Loucy (cell line): Measurements from ENCODE around the gene RER1.

Experiments
- H2AFZ ChIP-seq: fragments of 200-600 bp; sonication (generic); 2 replicates; pipeline ENCODE4 v1.6.0; 2016; ENCODE audit warnings: antibody characterized with exemption, mild to moderate bottlenecking, low read length, moderate library complexity
- H3F3A ChIP-seq: fragments of 200-600 bp; 2 replicates; pipeline ENCODE4 v1.6.0; 2016; ENCODE audit warnings: antibody characterized with exemption, low read depth, mild to moderate bottlenecking
- H3K27me3 ChIP-seq: fragments of 200-600 bp; sonication (generic); 2 replicates; pipeline ENCODE4 v1.6.1; 2014; ENCODE audit warnings: low read length, mild to moderate bottlenecking; ENCODE audit not compliant: insufficient read depth, poor library complexity, severe bottlenecking
- H3K36me3 ChIP-seq: fragments of 200-600 bp; sonication (generic); 2 replicates; pipeline ENCODE4 v1.6.1; 2016; ENCODE audit warnings: low read length; ENCODE audit not compliant: insufficient read depth
- H3K4me1 ChIP-seq: fragments of 200-600 bp; sonication (generic); 2 replicates; pipeline ENCODE4 v1.5.1; 2014; ENCODE audit warnings: low read length, mild to moderate bottlenecking; ENCODE audit not compliant: insufficient read depth, poor library complexity, severe bottlenecking
- H3K4me2 ChIP-seq: fragments of 200-600 bp; sonication (generic); 2 replicates; pipeline ENCODE4 v1.6.0; 2014; ENCODE audit warnings: antibody characterized with exemption, low read length, low read depth, mild to moderate bottlenecking; ENCODE audit not compliant: poor library complexity, severe bottlenecking
- H3K4me3 ChIP-seq: fragments of 200-600 bp; sonication (generic); 2 replicates; pipeline ENCODE4 v1.5.1; 2014; ENCODE audit warnings: low read length, mild to moderate bottlenecking, mixed read lengths; ENCODE audit not compliant: poor library complexity, severe bottlenecking
- H3K79me2 ChIP-seq: fragments of 200-600 bp; sonication (generic); 2 replicates; pipeline ENCODE4 v1.6.1; 2014; ENCODE audit warnings: low read length; ENCODE audit not compliant: insufficient read depth
- H3K9ac ChIP-seq: fragments of 200-600 bp; sonication (generic); 2 replicates; pipeline ENCODE4 v1.6.0; 2014; ENCODE audit warnings: mild to moderate bottlenecking, low read depth, low read length, moderate library complexity; ENCODE audit not compliant: poor library complexity, severe bottlenecking
- H3K9me2 ChIP-seq: fragments of 200-600 bp; sonication (generic); replicated peaks from 2 replicates; pipeline ENCODE4 v1.6.1; 2016; ENCODE audit warnings: low read depth, low read length, mixed read lengths
- H3K9me3 ChIP-seq: fragments of 200-600 bp; sonication (generic); 2 replicates; pipeline ENCODE4 v1.6.1; 2014; ENCODE audit warnings: mild to moderate bottlenecking, antibody characterized with exemption, low read length, low read depth; ENCODE audit not compliant: insufficient read depth
- H4K20me1 ChIP-seq: fragments of 200-600 bp; sonication (generic); 2 replicates; pipeline ENCODE4 v1.6.0; 2014; ENCODE audit warnings: antibody characterized with exemption, low read length, mild to moderate bottlenecking; ENCODE audit not compliant: insufficient read depth, poor library complexity, severe bottlenecking
- EZH2phosphoT487 ChIP-seq: fragments of 200-600 bp; IDR thresholded peaks from 2 replicates; pipeline ENCODE4 v1.6.1; 2018; ENCODE audit warnings: antibody characterized with exemption, mild to moderate bottlenecking, moderate library complexity, borderline replicate concordance
- TF ChIP-seq, protein P1 (sequence below): fragments of 200-600 bp; sonication (generic); conservative IDR thresholded peaks from 2 replicates; pipeline ENCODE4 v1.5.1; 2014; ENCODE audit warnings: mild to moderate bottlenecking, antibody characterized with exemption, low read length

Gene RER1

DNA sequence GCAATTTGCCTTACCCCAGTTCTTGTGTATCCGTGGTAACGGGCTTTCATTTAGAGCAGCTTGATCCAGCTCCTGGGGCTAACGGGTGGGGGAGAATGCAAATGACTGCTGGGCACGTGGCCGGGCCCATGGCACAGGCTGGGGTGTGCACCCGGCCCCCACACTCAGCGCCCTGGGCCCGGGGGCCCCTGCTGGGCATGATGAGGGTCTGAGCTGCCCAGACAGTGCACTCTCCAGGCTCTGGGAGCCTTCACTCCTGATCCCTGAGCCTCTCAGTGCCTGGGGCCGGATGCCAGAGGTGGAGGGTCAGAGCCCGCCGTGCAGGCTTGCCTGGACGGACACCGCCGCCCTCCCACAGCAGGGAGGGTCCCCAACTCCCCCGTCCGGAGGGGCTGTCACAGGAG lies 40.8 kb downstream of the RER1 start:
- H3K9ac ChIP-seq: no peak overlapping the region
- H4K20me1 ChIP-seq: no peaks in the 10 kb centered on the region
- no peak overlapping the region for H2AFZ ChIP-seq
- no peaks in the 10 kb centered on the region for H3K27me3 ChIP-seq
- H3K4me3 ChIP-seq: no peak overlapping the region
- no peak overlapping the region for H3K4me2 ChIP-seq
- no peaks in the 10 kb centered on the region for H3K4me1 ChIP-seq
- no peaks in the 10 kb centered on the region for H3K9me2 ChIP-seq
- TF ChIP-seq, protein P1, sequence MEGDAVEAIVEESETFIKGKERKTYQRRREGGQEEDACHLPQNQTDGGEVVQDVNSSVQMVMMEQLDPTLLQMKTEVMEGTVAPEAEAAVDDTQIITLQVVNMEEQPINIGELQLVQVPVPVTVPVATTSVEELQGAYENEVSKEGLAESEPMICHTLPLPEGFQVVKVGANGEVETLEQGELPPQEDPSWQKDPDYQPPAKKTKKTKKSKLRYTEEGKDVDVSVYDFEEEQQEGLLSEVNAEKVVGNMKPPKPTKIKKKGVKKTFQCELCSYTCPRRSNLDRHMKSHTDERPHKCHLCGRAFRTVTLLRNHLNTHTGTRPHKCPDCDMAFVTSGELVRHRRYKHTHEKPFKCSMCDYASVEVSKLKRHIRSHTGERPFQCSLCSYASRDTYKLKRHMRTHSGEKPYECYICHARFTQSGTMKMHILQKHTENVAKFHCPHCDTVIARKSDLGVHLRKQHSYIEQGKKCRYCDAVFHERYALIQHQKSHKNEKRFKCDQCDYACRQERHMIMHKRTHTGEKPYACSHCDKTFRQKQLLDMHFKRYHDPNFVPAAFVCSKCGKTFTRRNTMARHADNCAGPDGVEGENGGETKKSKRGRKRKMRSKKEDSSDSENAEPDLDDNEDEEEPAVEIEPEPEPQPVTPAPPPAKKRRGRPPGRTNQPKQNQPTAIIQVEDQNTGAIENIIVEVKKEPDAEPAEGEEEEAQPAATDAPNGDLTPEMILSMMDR: no peak
- TF ChIP-seq EZH2phosphoT487: no peak
- no peaks in the 10 kb centered on the region for H3K36me3 ChIP-seq
- peaks cover 2% of the 10 kb centered on the region; the same call in 1 of the 2 replicates for H3K9me3 ChIP-seq
- no peaks in the 10 kb centered on the region for H3K79me2 ChIP-seq
- no peaks in the 10 kb centered on the region for H3F3A ChIP-seq

DNA sequence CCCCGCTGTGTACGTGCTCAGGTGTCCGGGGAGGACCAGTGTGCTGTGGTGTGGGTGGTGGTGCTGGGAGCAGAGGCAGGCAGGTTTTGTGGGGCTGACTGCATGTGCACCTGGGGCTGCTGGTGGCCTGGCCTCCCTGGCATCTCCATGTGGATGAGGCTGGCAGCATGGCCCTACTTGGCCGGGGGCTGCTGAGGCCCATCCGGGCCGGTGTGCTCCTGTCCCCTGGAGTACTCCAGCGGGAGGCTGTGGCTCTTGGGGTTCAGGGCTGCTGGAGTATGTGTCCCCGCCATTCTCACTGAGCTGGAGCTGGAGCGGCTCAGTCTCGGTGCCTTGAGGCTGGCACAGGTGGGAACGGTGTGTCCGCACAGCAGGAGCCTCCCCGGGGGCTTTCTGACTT lies 41.6 kb downstream of the RER1 start:
- Histone ChIP-seq H3K9me3 (peaks cover 2% of the 10 kb centered on the region; the same call in 1 of the 2 replicates), H3K4me3 (no peak overlapping the region), H3K36me3 (no peaks in the 10 kb centered on the region), H3K9me2 (no peaks in the 10 kb centered on the region), H4K20me1 (no peaks in the 10 kb centered on the region), H3K9ac (no peak overlapping the region), H3K4me1 (no peaks in the 10 kb centered on the region), H3K79me2 (no peaks in the 10 kb centered on the region), H3F3A (no peaks in the 10 kb centered on the region), H2AFZ (no peak overlapping the region), H3K4me2 (no peak overlapping the region), H3K27me3 (no peaks in the 10 kb centered on the region)
- TF ChIP-seq, protein P1: no peak
- no peak for TF ChIP-seq EZH2phosphoT487

DNA sequence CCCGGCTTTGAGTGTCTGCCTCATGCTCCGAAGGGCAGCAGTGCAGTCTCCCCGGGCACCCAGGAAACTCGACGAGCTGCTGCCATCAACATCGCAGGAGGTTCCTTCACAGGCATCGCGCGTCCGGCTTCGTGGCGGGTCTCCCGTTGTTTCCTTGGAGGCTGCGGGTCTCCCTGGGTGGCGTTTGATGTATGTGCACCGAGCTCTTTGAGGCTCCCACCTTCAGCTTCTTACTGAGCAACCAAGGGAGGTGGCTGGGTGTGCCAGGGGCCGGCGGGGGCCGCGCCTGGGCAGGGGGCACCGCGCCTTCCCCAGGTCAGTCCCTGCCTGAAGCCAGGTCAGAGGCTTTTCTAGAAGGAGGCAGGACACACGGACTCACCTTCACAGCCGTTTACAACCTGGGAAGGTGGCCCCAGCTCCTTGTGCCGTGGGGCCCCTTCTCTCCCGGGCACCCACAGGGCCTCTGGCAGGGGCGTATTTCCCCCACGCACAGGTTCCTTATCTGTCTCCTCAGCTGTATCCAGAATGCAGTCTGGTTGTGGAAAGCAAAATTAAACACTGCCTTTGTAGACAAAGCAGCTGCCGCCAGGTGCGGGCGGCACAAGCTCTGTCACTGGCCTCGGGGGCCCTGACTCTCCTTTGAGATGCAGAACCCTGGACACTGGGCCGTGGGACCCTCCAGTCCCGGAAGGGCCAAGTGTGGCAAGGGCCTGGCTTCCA lies 42.5 kb downstream of the RER1 start:
- TF ChIP-seq, protein P1: no peak
- no peak for TF ChIP-seq EZH2phosphoT487
- no peaks in the 10 kb centered on the region for H3K79me2 ChIP-seq
- H3K4me3 ChIP-seq: no peak overlapping the region
- no peak overlapping the region for H3K9ac ChIP-seq
- H3F3A ChIP-seq: no peaks in the 10 kb centered on the region
- H3K27me3 ChIP-seq: no peaks in the 10 kb centered on the region
- no peak overlapping the region for H3K4me2 ChIP-seq
- H4K20me1 ChIP-seq: no peaks in the 10 kb centered on the region
- H3K9me3 ChIP-seq: peaks cover 2% of the 10 kb centered on the region; the same call in 1 of the 2 replicates
- H2AFZ ChIP-seq: no peak overlapping the region
- H3K4me1 ChIP-seq: no peaks in the 10 kb centered on the region
- no peaks in the 10 kb centered on the region for H3K36me3 ChIP-seq
- H3K9me2 ChIP-seq: no peaks in the 10 kb centered on the region
